C4-2B (cell line): ENCODE data around the gene B3GNT9.

Experiments used
- CTCF ChIP-seq: fragments of 450-650 bp; conservative IDR thresholded peaks from 2 replicates; pipeline ENCODE4 v1.5.1; 2017; ENCODE audit warnings: mild to moderate bottlenecking
- ZFX ChIP-seq: fragments of 450-650 bp; IDR thresholded peaks from 2 replicates; pipeline ENCODE4 v1.6.1; 2017

GRCh38 chr16:67184453-67184994, 33.7 kb upstream of the B3GNT9 start:
- TF ChIP-seq CTCF = no peak
- no peak for TF ChIP-seq ZFX
